G401.6 (cell line): ENCODE results near the gene SSR4.

Experiments
- FAIRE-seq: peaks from 2 replicates; lab custom pipeline; 2012; peaks lifted over from hg19 to GRCh38; lab: Jason Lieb, UNC

SSR4 gene

GRCh38 chrX:153782313-153782712, 12.2 kb upstream of the SSR4 start:
- no peak for FAIRE-seq

GRCh38 chrX:153782871-153783270, 11.6 kb upstream of the SSR4 start:
- FAIRE-seq, result no peak

GRCh38 chrX:153783378-153784013, 11.0 kb upstream of the SSR4 start:
- FAIRE-seq, result no peak

GRCh38 chrX:153784325-153784967, 10.0 kb upstream of the SSR4 start:
- no peak for FAIRE-seq

- FAIRE-seq, result no peak
These were observed 7.8 kb upstream of the SSR4 start for GRCh38 chrX:153786669-153787068.

GRCh38 chrX:153789654-153790053, 4.8 kb upstream of the SSR4 start:
- FAIRE-seq, result no peak

GRCh38 chrX:153791104-153791852, 3.2 kb upstream of the SSR4 start:
- FAIRE-seq, result no peak

- FAIRE-seq, result no peak
These were observed 2.1 kb upstream of the SSR4 start for GRCh38 chrX:153792368-153792767.

DNA sequence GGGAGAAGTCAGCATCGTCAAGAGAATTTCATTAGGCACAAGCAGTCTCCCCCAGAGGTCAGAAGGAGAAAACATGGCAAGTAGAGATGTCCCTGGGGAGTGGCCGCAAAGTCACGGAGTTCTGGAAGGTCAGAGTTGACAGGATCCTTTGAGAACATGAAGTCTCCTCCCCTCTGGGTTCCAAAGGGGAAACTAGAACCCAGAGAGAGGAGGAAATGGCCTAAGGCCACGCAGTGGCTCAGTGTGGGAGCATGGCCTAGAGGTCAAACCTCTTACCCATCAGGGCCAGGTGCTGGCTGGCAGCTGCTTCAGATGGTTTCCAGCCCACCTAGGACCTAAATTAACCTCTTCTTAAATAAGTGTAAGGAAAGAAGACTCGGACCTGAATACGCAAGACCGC, 1.2 kb upstream of the SSR4 start:
- FAIRE-seq, result no peak

DNA sequence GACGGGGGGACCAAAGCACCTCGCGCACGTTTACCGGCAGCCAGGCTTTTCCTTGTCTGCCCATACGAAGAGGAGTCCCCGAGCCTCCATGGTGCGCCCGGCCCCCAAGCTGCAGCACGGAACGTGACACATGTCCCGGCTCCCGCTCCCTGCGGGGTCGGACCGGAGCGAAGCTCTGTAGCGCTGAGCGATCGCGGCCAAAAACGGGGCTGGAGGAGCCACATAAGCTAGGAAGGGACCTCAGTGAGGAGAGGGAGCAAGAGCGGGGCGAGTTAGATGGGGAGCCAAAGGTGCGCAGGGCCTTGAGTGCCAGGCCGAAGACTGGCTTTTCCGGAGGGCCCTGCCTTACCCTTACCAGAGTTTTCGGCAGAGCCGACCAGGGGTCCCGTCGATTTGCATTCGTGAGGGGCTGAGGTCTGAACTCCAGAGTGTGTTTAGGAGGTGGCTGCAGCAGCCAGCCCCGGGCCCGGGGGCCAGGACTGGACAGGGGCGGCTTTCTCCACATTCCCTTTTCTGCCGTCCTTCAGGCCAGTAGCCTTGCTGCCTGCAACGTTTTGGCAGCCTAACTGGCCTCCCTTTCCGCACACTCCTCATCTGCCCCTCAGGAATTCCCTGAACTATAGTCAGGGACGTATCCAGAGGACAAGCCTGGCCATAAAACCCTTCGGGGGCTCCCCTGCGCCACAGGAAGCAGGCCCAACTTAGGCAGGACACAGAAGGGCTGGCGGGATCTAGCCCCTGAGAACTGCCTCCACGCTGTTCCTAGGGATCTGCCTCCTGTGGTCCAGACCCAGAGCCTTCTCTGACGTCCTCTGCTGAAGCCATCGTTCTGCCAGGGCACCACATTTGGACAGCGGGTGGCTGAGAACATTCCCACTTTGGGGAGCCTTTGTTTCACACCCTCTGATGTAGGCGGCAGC, 689 bp downstream of the SSR4 start:
- no peak for FAIRE-seq

- FAIRE-seq, result no peak
These were observed 3.0 kb downstream of the SSR4 start for GRCh38 chrX:153797415-153798015.

- no peak for FAIRE-seq
These were observed 4.9 kb downstream of the SSR4 start for GRCh38 chrX:153799326-153799725.

DNA sequence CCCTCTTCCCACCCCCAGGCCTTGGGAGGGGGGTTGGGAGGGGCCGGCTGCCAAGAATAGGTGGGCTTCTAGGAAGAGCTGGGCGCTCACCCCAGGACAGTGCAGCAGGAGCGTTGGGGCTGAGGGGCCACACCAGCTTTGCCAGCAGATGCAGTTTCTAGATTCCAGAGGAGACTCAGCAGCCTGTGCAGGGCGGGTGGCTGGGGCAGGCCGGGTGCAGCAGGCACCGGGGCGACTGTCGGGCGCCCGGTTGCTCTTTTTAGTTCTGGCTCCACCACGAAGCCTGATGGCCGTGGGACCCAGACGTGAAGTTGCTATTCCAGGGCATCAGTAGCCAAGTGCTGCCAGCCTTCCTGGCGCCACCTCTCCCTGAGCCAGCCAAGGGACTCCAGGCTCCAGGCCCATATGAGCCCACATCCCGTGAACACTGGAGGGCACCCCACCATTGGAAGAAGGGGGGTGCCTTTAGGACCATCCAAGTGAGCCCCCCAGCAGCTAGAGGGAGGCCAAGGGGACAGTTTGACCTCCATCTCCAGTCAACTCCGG, 5.8 kb downstream of the SSR4 start:
- no peak for FAIRE-seq

DNA sequence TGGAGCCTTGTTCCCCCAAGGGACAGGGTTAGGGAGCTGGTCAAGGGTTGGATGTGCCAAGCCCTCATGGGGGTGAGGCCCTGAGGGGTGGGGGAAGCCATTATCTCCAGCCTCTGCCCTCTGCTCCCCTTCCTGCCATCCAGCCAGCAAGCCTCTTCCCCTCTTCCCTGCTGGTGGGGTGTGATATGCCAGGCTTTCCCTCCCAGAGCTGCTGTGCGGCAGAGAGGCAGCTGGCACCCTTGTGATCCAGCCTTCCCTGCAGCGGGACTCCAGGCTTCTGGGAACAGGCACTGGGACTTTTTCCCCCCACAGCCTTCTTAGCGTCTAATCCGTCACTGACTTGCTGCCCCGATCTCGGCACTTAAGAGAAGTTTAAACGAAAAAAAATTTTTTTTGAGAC, 6.3 kb downstream of the SSR4 start:
- FAIRE-seq, result no peak

DNA sequence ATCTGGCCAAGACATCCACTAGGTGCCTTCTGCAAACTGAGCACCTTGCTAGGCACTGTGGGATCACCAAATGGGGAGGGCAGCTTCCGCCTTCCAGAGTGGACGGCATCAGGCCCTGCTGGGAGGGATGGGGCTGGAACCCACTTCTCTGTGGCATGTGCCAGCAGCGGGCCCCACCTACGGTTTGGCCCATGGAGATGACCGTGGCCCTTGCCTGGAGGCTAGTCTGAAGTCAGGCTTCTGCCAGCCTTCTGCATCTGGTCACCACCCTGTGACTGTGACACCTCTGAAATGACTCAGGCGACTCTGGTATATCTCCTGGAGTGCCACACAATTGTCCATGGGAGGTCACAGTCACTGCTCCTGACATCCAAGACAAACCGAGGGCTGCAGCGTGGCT, 7.2 kb downstream of the SSR4 start:
- FAIRE-seq, result no peak

DNA sequence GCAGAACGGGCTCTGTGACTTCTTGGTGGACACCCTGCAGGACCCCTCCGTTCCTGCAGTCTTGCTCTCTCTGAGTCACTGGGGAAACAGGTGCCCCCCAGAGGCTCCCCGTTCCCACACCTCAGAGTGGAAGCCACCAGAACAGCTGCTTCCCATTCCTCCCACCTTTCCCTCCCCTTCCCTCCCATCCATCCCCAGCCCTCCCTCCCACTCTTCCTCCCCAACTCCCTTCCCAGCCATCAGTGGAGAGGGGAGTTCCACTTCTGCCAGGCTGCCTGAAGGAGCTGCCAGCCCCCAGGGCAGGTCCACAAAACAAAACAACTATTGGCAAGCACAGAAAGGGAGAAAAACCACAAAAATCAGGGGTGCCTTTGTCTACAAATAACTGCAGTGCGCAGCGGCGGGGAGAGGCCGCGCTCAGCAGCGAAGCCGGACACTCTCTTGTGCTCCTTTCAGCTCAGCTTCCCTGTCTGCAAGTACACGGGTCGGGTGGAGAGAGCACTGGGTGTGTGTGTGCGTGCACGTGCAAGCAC, 8.1 kb downstream of the SSR4 start:
- FAIRE-seq, result no peak

DNA sequence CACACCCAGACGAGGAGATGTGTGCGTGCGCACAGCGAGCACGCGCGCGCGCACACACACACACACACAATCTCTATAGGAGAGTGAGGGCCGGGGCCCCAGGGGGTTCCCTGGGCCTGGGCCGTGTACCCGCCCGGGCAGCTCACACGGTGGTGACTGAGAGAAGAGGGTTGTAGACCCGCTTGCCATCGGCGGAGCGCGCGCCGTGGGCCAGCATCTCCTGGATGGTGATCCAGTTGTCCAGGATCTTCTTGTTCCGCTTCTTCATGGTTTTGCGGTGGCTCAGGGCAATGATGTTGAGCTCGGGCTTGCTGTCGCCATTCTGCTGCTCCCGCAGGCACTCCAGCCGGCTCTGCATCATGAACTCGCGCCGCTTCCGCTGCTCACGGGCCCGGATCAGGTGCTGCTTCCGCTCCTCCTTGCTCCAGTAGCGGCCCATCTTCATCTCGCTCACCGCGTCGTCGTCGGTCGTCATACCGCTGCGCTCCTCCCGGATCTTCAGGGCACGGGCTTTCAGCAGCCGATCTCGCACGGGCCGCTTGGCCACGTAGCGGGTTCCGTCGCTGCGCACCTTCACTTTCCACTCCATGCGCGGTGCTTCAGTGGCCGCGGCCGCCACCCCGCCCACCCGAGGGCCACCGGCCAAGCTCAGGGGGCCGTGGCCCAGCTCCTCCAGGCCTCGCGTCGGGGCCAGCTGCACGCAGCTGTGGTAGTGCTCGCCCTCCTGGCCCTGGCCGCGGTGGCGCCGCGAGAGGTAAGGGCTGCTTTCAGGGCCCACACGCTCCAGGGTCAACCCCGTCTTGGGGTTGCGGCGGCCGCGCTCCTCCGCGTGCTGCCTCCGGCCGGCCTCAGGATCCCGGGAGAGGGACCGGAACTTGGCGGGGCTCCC, 9.0 kb downstream of the SSR4 start:
- no peak for FAIRE-seq

GRCh38 chrX:153804100-153804595, 9.7 kb downstream of the SSR4 start:
- no peak for FAIRE-seq

DNA sequence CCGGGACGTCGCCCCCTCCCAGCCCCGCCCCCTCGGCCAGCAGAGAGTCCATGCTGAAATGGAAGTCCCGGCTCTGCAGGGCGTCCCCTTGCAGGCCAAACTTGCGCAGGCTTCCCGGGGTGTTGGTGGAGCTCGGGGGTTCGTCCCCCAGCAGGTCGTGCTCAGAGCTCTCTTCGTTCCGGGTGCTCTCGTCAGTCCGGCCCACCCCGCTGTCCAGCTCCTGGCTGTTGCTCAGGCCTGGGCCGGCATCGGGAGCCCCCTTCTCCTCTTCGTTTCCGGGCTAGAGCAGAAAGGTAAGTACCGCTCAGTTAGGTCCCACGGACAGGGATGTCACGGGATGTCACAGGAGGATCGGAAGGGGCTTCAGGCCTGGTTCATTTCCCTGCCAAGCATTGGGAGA, 10.2 kb downstream of the SSR4 start:
- no peak for FAIRE-seq

DNA sequence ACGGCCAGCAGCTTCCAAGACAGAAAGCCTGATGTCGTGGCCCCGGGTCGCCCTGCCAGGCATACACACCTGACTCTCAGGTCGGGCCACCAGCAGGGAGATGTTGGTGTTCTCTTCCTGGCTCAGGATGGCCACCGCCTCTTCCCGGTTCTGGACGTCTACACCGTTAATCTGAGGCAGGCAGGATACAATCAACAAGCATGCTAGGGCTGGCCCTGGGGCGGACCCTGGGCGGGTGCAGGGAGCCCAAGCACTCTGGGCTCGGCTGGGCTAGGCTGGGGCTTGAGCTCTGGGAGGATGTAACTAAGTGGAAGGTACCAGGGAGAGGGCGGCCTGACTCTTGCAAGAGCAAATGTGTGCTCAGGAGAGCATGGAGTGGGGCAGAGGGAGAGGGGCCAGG, 11.0 kb downstream of the SSR4 start:
- no peak for FAIRE-seq
